ENCODE measurements around the gene PTTG1IP.

GRCh38 chr21:44802396-44803153 lies 70.9 kb downstream of the PTTG1IP start:
- TF ChIP-seq RAD21 (IDR thresholded peaks at IDR 0.05; ENCODE audit: insufficient read depth, low read depth, low read length) = no peak
- TF ChIP-seq POLR2A (IDR thresholded peaks at IDR 0.05; ENCODE audit: low read depth, low read length) = no peak
- no peak for TF ChIP-seq CHD1 (IDR thresholded peaks at IDR 0.05; ENCODE audit: low read depth, low read length)
- TF ChIP-seq, protein P1, sequence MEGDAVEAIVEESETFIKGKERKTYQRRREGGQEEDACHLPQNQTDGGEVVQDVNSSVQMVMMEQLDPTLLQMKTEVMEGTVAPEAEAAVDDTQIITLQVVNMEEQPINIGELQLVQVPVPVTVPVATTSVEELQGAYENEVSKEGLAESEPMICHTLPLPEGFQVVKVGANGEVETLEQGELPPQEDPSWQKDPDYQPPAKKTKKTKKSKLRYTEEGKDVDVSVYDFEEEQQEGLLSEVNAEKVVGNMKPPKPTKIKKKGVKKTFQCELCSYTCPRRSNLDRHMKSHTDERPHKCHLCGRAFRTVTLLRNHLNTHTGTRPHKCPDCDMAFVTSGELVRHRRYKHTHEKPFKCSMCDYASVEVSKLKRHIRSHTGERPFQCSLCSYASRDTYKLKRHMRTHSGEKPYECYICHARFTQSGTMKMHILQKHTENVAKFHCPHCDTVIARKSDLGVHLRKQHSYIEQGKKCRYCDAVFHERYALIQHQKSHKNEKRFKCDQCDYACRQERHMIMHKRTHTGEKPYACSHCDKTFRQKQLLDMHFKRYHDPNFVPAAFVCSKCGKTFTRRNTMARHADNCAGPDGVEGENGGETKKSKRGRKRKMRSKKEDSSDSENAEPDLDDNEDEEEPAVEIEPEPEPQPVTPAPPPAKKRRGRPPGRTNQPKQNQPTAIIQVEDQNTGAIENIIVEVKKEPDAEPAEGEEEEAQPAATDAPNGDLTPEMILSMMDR (IDR thresholded peaks at IDR 0.05 in 2 of 3, conservative IDR thresholded peaks at IDR 0.05 in 1 of 3; ENCODE audit: control insufficient read depth in 2 of 3, extremely low read depth in 1 of 3, insufficient read depth in 1 of 3, low read depth in 3 of 3, low read length in 3 of 3) = no peak
- no peak for TF ChIP-seq GABPA (IDR thresholded peaks at IDR 0.05; ENCODE audit: low read depth)
- no peak for TF ChIP-seq SMC3 (IDR thresholded peaks at IDR 0.05; ENCODE audit: borderline replicate concordance, low read length)
- TF ChIP-seq POLR2AphosphoS5 (IDR thresholded peaks at IDR 0.05; ENCODE audit: low read length) = peak; percentile 57; the same call in 1 of the 2 replicates
- no peak for TF ChIP-seq JUND (IDR thresholded peaks at IDR 0.05; ENCODE audit: low read depth, low read length)
- no peak for TF ChIP-seq NRF1 (conservative IDR thresholded peaks at IDR 0.05; ENCODE audit: low read depth, low read length)
- TF ChIP-seq EP300 (IDR thresholded peaks at IDR 0.05; ENCODE audit: borderline replicate concordance in 1 of 2, control insufficient read depth in 1 of 2, low read depth in 2 of 2, low read length in 2 of 2) = no peak
- no peak for TF ChIP-seq KDM1A (IDR thresholded peaks at IDR 0.05; ENCODE audit: borderline replicate concordance)
- no peak for TF ChIP-seq BCL3 (IDR thresholded peaks at IDR 0.05; ENCODE audit: borderline replicate concordance, insufficient read depth, low read depth, low read length, poor library complexity, severe bottlenecking)
- TF ChIP-seq, protein P2, sequence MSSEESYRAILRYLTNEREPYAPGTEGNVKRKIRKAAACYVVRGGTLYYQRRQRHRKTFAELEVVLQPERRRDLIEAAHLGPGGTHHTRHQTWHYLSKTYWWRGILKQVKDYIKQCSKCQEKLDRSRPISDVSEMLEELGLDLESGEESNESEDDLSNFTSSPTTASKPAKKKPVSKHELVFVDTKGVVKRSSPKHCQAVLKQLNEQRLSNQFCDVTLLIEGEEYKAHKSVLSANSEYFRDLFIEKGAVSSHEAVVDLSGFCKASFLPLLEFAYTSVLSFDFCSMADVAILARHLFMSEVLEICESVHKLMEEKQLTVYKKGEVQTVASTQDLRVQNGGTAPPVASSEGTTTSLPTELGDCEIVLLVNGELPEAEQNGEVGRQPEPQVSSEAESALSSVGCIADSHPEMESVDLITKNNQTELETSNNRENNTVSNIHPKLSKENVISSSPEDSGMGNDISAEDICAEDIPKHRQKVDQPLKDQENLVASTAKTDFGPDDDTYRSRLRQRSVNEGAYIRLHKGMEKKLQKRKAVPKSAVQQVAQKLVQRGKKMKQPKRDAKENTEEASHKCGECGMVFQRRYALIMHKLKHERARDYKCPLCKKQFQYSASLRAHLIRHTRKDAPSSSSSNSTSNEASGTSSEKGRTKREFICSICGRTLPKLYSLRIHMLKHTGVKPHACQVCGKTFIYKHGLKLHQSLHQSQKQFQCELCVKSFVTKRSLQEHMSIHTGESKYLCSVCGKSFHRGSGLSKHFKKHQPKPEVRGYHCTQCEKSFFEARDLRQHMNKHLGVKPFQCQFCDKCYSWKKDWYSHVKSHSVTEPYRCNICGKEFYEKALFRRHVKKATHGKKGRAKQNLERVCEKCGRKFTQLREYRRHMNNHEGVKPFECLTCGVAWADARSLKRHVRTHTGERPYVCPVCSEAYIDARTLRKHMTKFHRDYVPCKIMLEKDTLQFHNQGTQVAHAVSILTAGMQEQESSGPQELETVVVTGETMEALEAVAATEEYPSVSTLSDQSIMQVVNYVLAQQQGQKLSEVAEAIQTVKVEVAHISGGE (CRISPR knock-in tag; IDR thresholded peaks at IDR 0.05) = no peak
- no peak for TF ChIP-seq ZNF24 (IDR thresholded peaks at IDR 0.05)
